ENCODE results near the gene TMEM132A. TPM values are rescaled to one million over a fixed set of nuclear protein-coding genes. Genes with fewer than 3 reads are reported as not detected.
A peak's percentile ranks its signal among the peaks of the same experiment; 100 is the strongest.

TMEM132A gene
- total and polyA plus RNA-seq, 8 donors, result 8.4 to 142 (median 27.2) TPM

GRCh38 chr11:60878245-60879101 lies 45.8 kb upstream of the TMEM132A start:
- peaks cover 2 to 30% (median 14%) of the 10 kb centered on the region in 4 donors for H3K4me1 ChIP-seq
- no peak for DNase-seq
- WGBS, 5 donors, result 57 to 82% (median 70%) methylated on average over 5 of the region's 5 CpGs
- H3K27ac ChIP-seq, result peak overlapping the region; percentile 32 to 79 (median 68)
- H3K36me3 ChIP-seq, result peaks cover 0 to 28% (median 20%) of the 10 kb centered on the region in 4 donors
- H3K4me3 ChIP-seq, result no peak overlapping the region
- no peak for TF ChIP-seq POLR2A (IDR thresholded peaks at IDR 0.05)
- TF ChIP-seq POLR2AphosphoS5 (IDR thresholded peaks at IDR 0.05), result peak in 1 of 3 donors; percentile 55
- intact Hi-C loops (cut with DNase I; ENCODE audit: low total_unique reads), result no loop called here
- no peaks in the 10 kb centered on the region for H3K9me3 ChIP-seq
- H3K27me3 ChIP-seq, result no peaks in the 10 kb centered on the region

- intact Hi-C loops (cut with DNase I; ENCODE audit: low total_unique reads), result no loop called here
- H3K27me3 ChIP-seq, result no peaks in the 10 kb centered on the region
- peak overlapping the region in 3 of 5 donors; percentile 43 to 79 (median 72) for H3K27ac ChIP-seq
- H3K4me1 ChIP-seq, result peaks cover 0 to 30% (median 14%) of the 10 kb centered on the region in 4 donors
- H3K36me3 ChIP-seq, result peaks cover 0 to 28% (median 20%) of the 10 kb centered on the region in 4 donors
- H3K4me3 ChIP-seq, result no peak overlapping the region
- H3K9me3 ChIP-seq, result no peaks in the 10 kb centered on the region
- DNase-seq, result no peak
- WGBS, 5 donors, result 67 to 91% (median 83%) methylated on average over 1 of the region's 1 CpG
- TF ChIP-seq POLR2A (IDR thresholded peaks at IDR 0.05), result no peak
These were observed 45.2 kb upstream of the TMEM132A start for GRCh38 chr11:60879104-60879503.

GRCh38 chr11:60879971-60880588 lies 44.2 kb upstream of the TMEM132A start:
- Histone ChIP-seq H3K4me3 (no peak overlapping the region), H3K27ac (peak overlapping the region in 2 of 5 donors; percentile 43 to 79), H3K4me1 (peaks cover 0 to 30% (median 14%) of the 10 kb centered on the region in 4 donors), H3K9me3 (no peaks in the 10 kb centered on the region), H3K36me3 (peaks cover 0 to 27% (median 20%) of the 10 kb centered on the region in 4 donors), H3K27me3 (no peaks in the 10 kb centered on the region)
- TF ChIP-seq POLR2AphosphoS5 (IDR thresholded peaks at IDR 0.05), result no peak
- no peak for DNase-seq
- WGBS, 5 donors, result 77 to 84% (median 80%) methylated on average over 5 of the region's 5 CpGs
- intact Hi-C loops (cut with DNase I; ENCODE audit: low total_unique reads), result no loop called here

GRCh38 chr11:60880643-60881282 lies 43.5 kb upstream of the TMEM132A start:
- peaks cover 0 to 26% (median 18%) of the 10 kb centered on the region in 4 donors for H3K36me3 ChIP-seq
- no peaks in the 10 kb centered on the region for H3K27me3 ChIP-seq
- peak overlapping the region in 2 of 5 donors; percentile 17 to 57 for H3K27ac ChIP-seq
- no peak for TF ChIP-seq POLR2A (IDR thresholded peaks at IDR 0.05)
- TF ChIP-seq POLR2AphosphoS5 (IDR thresholded peaks at IDR 0.05), result no peak
- TF ChIP-seq CTCF (IDR thresholded peaks at IDR 0.05), result no peak
- no peak for TF ChIP-seq EP300 (IDR thresholded peaks at IDR 0.05)
- H3K4me3 ChIP-seq, result no peak overlapping the region
- intact Hi-C loops (cut with DNase I; ENCODE audit: low total_unique reads), result no loop called here
- H3K4me1 ChIP-seq, result peaks cover 0 to 30% (median 14%) of the 10 kb centered on the region in 4 donors
- 52 to 65% (median 56%) methylated on average over 8 of the region's 8 CpGs for WGBS, 5 donors
- H3K9me3 ChIP-seq, result no peaks in the 10 kb centered on the region
- no peak for DNase-seq

GRCh38 chr11:60887556-60887955 lies 36.7 kb upstream of the TMEM132A start:
- Histone ChIP-seq H3K4me3 (no peak overlapping the region), H3K27ac (no peak overlapping the region), H3K4me1 (peaks cover 0 to 20% (median 11%) of the 10 kb centered on the region in 4 donors), H3K9me3 (no peaks in the 10 kb centered on the region), H3K27me3 (no peaks in the 10 kb centered on the region), H3K36me3 (peaks cover 0 to 34% (median 30%) of the 10 kb centered on the region in 4 donors)
- TF ChIP-seq POLR2A (IDR thresholded peaks at IDR 0.05), result no peak
- TF ChIP-seq CTCF (IDR thresholded peaks at IDR 0.05), result peak in 5 of 7 experiments; percentile 33 to 59 (median 53)
- no peak for TF ChIP-seq EP300 (IDR thresholded peaks at IDR 0.05)
- TF ChIP-seq POLR2AphosphoS5 (IDR thresholded peaks at IDR 0.05), result peak in 1 of 3 donors; percentile 27
- WGBS, 5 donors, result 48 to 52% (median 49%) methylated on average over 5 of the region's 5 CpGs
- DNase-seq, result peak; percentile 61 to 79
- intact Hi-C loops (cut with DNase I; ENCODE audit: low total_unique reads), result no loop called here

All from stomach (tissue), 9 donors.